Natural killer cell (primary cell): Measurements from ENCODE around the gene KLF18. TPM values are rescaled to one million over a fixed set of nuclear protein-coding genes. Genes with fewer than 3 reads are reported as not detected.

Source experiments
- ATAC-seq, 3 donors: fragments of 150-1000 bp in 2 of 3; fragments of 200-7000 bp in 1 of 3; cut with Tn5 transposase; 1 replicate in 1 of 3; 2 replicates in 2 of 3; pipeline ENCODE4 v1.10.0; 2021; ENCODE audit warnings: mild to moderate bottlenecking in 2 of 3, moderate library complexity in 2 of 3
- DNase-seq, 2 donors: peaks; one replicate each; pipeline versions ENCODE4 v3.0.0 to v3.0.0-alpha.2; 2013 to 2021; ENCODE audit warnings: mixed read lengths in 1 of 2
- H3K27ac ChIP-seq: one replicate; pipeline ENCODE4 v1.5.1; 2013; ENCODE audit warnings: mild to moderate bottlenecking, low read length
- H3K27me3 ChIP-seq: one replicate; pipeline ENCODE4 v1.6.1; 2013; ENCODE audit warnings: low read length; ENCODE audit not compliant: control insufficient read depth, insufficient read depth
- H3K36me3 ChIP-seq: one replicate; pipeline ENCODE4 v1.6.1; 2013; ENCODE audit warnings: low read length; ENCODE audit not compliant: control insufficient read depth, insufficient read depth
- H3K4me1 ChIP-seq: one replicate; pipeline ENCODE4 v1.6.1; 2013; ENCODE audit warnings: low read length; ENCODE audit not compliant: control insufficient read depth, insufficient read depth
- H3K4me3 ChIP-seq: one replicate; pipeline ENCODE4 v1.5.1; 2013; ENCODE audit warnings: low read length
- H3K9me3 ChIP-seq: one replicate; pipeline ENCODE4 v1.6.1; 2013; ENCODE audit warnings: low read length; ENCODE audit not compliant: control insufficient read depth, insufficient read depth
- H3K27ac Mint-ChIP-seq, 2 donors: one replicate each; pipeline ENCODE4 v1.8.0; 2022; ENCODE audit warnings: mild to moderate bottlenecking in 2 of 2, mixed read lengths in 2 of 2, moderate library complexity in 1 of 2
- H3K27me3 Mint-ChIP-seq, 2 donors: one replicate each; pipeline ENCODE4 v1.8.0; 2022; ENCODE audit warnings: low read depth in 2 of 2, mixed read lengths in 2 of 2
- H3K36me3 Mint-ChIP-seq: one replicate; pipeline ENCODE4 v1.8.0; 2022; ENCODE audit warnings: mixed read lengths
- H3K4me1 Mint-ChIP-seq, 2 donors: one replicate each; pipeline ENCODE4 v1.8.0; 2022; ENCODE audit warnings: mixed read lengths in 2 of 2
- H3K4me3 Mint-ChIP-seq: one replicate; pipeline ENCODE4 v1.8.0; 2022; ENCODE audit warnings: mild to moderate bottlenecking, moderate library complexity, mixed read lengths
- H3K9me3 Mint-ChIP-seq, 2 donors: one replicate each; pipeline ENCODE4 v1.8.0; 2022; ENCODE audit warnings: mixed read lengths in 2 of 2
- CTCF ChIP-seq: fragments of 200-600 bp; IDR thresholded peaks from one replicate; pipeline ENCODE4 v1.8.0; 2022; ENCODE audit warnings: antibody characterized with exemption
- WGBS: methylation state at CpG from one replicate; pipeline ENCODE4 v1.1.7; 2013; ENCODE audit warnings: missing lambda C conversion rate; ENCODE audit not compliant: insufficient coverage; 5-methylcytosine and 5-hydroxymethylcytosine counted together
- intact Hi-C: fragments of 100-400 bp; cut with micrococcal nuclease; formaldehyde crosslinking; loops from one replicate; pipeline ENCODE4 v1.14.2; 2022
- total RNA-seq, 4 donors: library from RNA; stranded (reverse); fragments of 120-200 nt in 1 of 4; gene quantifications; one replicate each; pipeline versions ENCODE4 v1.2.3 to v1.2.4, GENCODE V29; 2013 to 2022

The KLF18 gene
- total RNA-seq, 3 donors from 2014 or later (not counting 1 experiment from before 2014, with no cell fraction given), result not detected

- no peak overlapping the region for H3K27ac Mint-ChIP-seq
- intact Hi-C loops, result no loop called here
- WGBS, result 71% methylated on average over 2 of the region's 2 CpGs
These were observed 28.3 kb downstream of the KLF18 start for GRCh38 chr1:44113095-44113609.

DNA sequence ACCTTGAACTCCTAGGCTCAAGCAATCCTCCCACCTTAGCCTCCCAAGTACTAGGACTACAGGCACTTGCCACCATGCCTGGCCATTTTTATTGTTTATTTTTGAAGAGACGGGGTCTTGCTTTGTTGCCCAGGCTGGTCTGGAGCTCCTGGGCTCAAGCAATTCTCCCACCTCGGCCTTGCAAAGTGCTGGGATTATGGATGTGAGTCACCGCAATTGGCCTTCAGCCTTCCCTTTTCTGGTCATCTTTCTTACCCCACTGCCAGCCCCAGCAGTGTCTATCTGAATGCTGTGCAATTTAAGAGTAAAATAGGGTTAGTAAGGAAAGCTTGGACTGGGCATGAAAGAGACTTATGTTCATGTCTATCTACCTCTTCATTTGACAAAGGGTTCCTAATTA lies 28.9 kb downstream of the KLF18 start:
- WGBS, result 83% methylated on average over 3 of the region's 3 CpGs
- H3K4me1 ChIP-seq, result no peaks in the 10 kb centered on the region
- H3K27me3 ChIP-seq, result no peaks in the 10 kb centered on the region
- Mint-ChIP-seq H3K27ac (no peak overlapping the region), H3K4me1 (no peaks in the 10 kb centered on the region), H3K27me3 (peaks cover 0 to 6% of the 10 kb centered on the region in 2 donors), H3K36me3 (no peaks in the 10 kb centered on the region), H3K9me3 (no peaks in the 10 kb centered on the region), H3K4me3 (no peak overlapping the region)
- no peak for TF ChIP-seq CTCF
- H3K27ac ChIP-seq, result no peak overlapping the region
- intact Hi-C loops, result no loop called here
- ATAC-seq (no peak), DNase-seq (no peak)
- no peaks in the 10 kb centered on the region for H3K9me3 ChIP-seq
- no peak overlapping the region for H3K4me3 ChIP-seq
- H3K36me3 ChIP-seq, result no peaks in the 10 kb centered on the region

More at GRCh38 chr1:44113095-44113609, 28.3 kb downstream of the KLF18 start:
- Mint-ChIP-seq H3K27me3 (peaks cover 0 to 2% of the 10 kb centered on the region in 2 donors), H3K4me3 (no peak overlapping the region), H3K4me1 (no peaks in the 10 kb centered on the region), H3K36me3 (no peaks in the 10 kb centered on the region), H3K9me3 (no peaks in the 10 kb centered on the region)
- DNase-seq (no peak), ATAC-seq (no peak)
- H3K4me3 ChIP-seq, result no peak overlapping the region
- TF ChIP-seq CTCF, result no peak
- no peaks in the 10 kb centered on the region for H3K9me3 ChIP-seq
- no peaks in the 10 kb centered on the region for H3K27me3 ChIP-seq
- H3K36me3 ChIP-seq, result no peaks in the 10 kb centered on the region
- H3K4me1 ChIP-seq, result no peaks in the 10 kb centered on the region
- no peak overlapping the region for H3K27ac ChIP-seq

GRCh38 chr1:44111861-44112260 lies 29.6 kb downstream of the KLF18 start:
- H3K4me1 ChIP-seq, result no peaks in the 10 kb centered on the region
- H3K36me3 ChIP-seq, result no peaks in the 10 kb centered on the region
- no peak for ATAC-seq
- Mint-ChIP-seq H3K4me3 (no peak overlapping the region), H3K4me1 (no peaks in the 10 kb centered on the region), H3K36me3 (no peaks in the 10 kb centered on the region), H3K9me3 (no peaks in the 10 kb centered on the region), H3K27ac (no peak overlapping the region), H3K27me3 (peaks cover 0 to 7% of the 10 kb centered on the region in 2 donors)
- intact Hi-C loops, result no loop called here
- no peaks in the 10 kb centered on the region for H3K9me3 ChIP-seq
- TF ChIP-seq CTCF, result no peak
- 96% methylated on average over 3 of the region's 4 CpGs for WGBS
- no peak overlapping the region for H3K27ac ChIP-seq
- H3K4me3 ChIP-seq, result no peak overlapping the region
- no peak for DNase-seq
- no peaks in the 10 kb centered on the region for H3K27me3 ChIP-seq

GRCh38 chr1:44110916-44111315 lies 30.5 kb downstream of the KLF18 start:
- Histone ChIP-seq H3K4me1 (no peaks in the 10 kb centered on the region), H3K9me3 (no peaks in the 10 kb centered on the region), H3K27me3 (no peaks in the 10 kb centered on the region), H3K27ac (no peak overlapping the region), H3K4me3 (no peak overlapping the region), H3K36me3 (no peaks in the 10 kb centered on the region)
- no peak overlapping the region for H3K4me3 Mint-ChIP-seq
- intact Hi-C loops, result no loop called here
- H3K27ac Mint-ChIP-seq, result no peak overlapping the region
- H3K9me3 Mint-ChIP-seq, result no peaks in the 10 kb centered on the region
- peaks cover 7 to 16% of the 10 kb centered on the region in 2 donors for H3K27me3 Mint-ChIP-seq
- H3K36me3 Mint-ChIP-seq, result no peaks in the 10 kb centered on the region
- DNase-seq (no peak), ATAC-seq (no peak)
- WGBS, result 91% methylated on average over 5 of the region's 5 CpGs
- no peak for TF ChIP-seq CTCF
- no peaks in the 10 kb centered on the region for H3K4me1 Mint-ChIP-seq
